Measurements from ENCODE around the gene FTCD.
A peak's percentile ranks its signal among the peaks of the same experiment; 100 is the strongest.

FTCD gene

GRCh38 chr21:46104104-46104503, 51.3 kb downstream of the FTCD start:
- DNase-seq = no peak

GRCh38 chr21:46100906-46101305, 54.5 kb downstream of the FTCD start:
- no peak for DNase-seq

GRCh38 chr21:46100426-46100825, 55.0 kb downstream of the FTCD start:
- DNase-seq = no peak

- DNase-seq = no peak
These were observed 55.4 kb downstream of the FTCD start for GRCh38 chr21:46100020-46100419.

GRCh38 chr21:46099476-46099875, 55.9 kb downstream of the FTCD start:
- DNase-seq = no peak

GRCh38 chr21:46098303-46099141, 56.9 kb downstream of the FTCD start:
- DNase-seq = peak; percentile 51

GRCh38 chr21:46097336-46098293, 57.8 kb downstream of the FTCD start, which contains the start of gene COL6A2:
Gene COL6A2, plus strand, starts transcription at chr21:46098112.
- DNase-seq = peak; percentile 69

- DNase-seq = no peak
These were observed 58.6 kb downstream of the FTCD start for GRCh38 chr21:46096596-46097335.

- DNase-seq = no peak
These were observed 59.4 kb downstream of the FTCD start for GRCh38 chr21:46095814-46096595.

GRCh38 chr21:46095083-46095719, 60.2 kb downstream of the FTCD start:
- DNase-seq = no peak

- DNase-seq = no peak
These were observed 60.8 kb downstream of the FTCD start for GRCh38 chr21:46094401-46095082.

GRCh38 chr21:46093668-46094400, 61.5 kb downstream of the FTCD start:
- no peak for DNase-seq

GRCh38 chr21:46092811-46093667, 62.3 kb downstream of the FTCD start:
- no peak for DNase-seq

GRCh38 chr21:46092026-46092764, 63.2 kb downstream of the FTCD start:
- no peak for DNase-seq

- no peak for DNase-seq
These were observed 63.8 kb downstream of the FTCD start for GRCh38 chr21:46091631-46092025.

- DNase-seq = no peak
These were observed 64.3 kb downstream of the FTCD start for GRCh38 chr21:46091118-46091517.

GRCh38 chr21:46089285-46089684, 66.1 kb downstream of the FTCD start:
- DNase-seq = no peak

GRCh38 chr21:46088189-46088588, 67.2 kb downstream of the FTCD start:
- DNase-seq = no peak

Measured in CD4-positive, alpha-beta T cell treated with Interleukin-6 for 4 hours (primary cell).